MV-4-11 (cell line): ENCODE results near the gene UBE2Z.
"Not testable (repeated sequence)": the region's sequence is repeated elsewhere in the genome, so short reads cannot be mapped to it uniquely, and the experiment has no call there.

Source experiments
- DNase-seq: peaks from one replicate; lab custom pipeline; 2025; lab: John Stamatoyannopoulos, UW

Gene UBE2Z

DNA sequence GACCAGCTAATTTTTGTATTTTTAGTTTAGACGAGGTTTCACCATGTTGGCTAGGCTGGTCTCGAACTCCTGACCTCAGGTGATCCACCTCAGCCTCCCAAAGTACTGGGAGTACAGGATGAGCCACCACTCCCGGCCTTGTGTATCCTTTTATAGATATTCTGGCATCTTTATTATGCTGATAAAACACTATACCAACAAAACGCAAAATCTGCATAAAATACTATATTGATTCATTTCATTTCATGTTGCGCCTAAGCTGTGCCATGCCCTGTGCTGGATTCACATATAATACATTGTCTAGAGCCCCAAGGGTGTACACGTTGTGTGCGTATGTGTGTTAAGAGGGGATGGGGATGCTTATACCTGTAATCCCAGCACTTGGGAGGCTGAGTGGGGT lies 3.8 kb upstream of the UBE2Z start:
- no peak for DNase-seq

DNA sequence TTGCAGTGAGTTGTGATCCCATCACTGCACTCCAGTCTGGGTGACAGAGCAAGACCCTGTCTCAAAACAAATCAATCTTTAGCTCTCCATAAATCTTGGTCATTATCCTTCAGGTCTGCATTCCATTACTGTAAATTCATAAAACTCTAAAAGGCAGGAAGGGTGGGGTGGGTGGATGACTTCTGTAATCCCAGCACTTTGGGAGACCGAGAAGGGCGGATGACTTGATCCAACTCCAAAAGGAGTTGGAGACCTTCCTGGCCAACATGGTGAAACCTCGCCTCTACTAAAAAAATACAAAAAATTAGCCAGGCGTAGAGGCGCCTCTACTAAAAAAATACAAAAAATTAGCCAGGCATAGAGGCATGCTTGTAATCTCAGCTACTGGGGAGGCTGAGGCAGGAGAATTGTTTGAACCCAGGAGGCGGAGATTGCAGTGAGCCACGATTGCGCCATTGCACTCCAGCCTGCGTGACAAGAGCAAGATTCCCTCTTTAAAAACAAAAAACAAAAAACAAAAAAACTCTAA lies 2.2 kb upstream of the UBE2Z start:
- no peak for DNase-seq

DNA sequence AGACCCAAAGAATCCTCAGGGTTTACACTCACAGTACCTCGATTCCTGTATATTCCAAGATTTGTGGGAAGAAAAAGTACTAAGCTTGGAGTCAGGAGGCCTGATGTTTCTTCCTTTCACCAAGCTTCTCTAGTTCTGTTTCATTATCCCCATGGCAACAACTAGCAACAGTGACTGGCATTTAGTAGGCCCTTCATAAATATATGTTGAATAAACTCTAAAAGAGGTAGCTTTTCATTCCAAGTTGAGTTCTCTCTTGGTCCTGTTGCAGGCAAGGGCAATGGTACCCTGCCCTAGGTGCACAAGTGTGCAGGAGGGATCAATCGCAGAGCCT lies 527 bp upstream of the UBE2Z start:
- peak; percentile 58 for DNase-seq

DNA sequence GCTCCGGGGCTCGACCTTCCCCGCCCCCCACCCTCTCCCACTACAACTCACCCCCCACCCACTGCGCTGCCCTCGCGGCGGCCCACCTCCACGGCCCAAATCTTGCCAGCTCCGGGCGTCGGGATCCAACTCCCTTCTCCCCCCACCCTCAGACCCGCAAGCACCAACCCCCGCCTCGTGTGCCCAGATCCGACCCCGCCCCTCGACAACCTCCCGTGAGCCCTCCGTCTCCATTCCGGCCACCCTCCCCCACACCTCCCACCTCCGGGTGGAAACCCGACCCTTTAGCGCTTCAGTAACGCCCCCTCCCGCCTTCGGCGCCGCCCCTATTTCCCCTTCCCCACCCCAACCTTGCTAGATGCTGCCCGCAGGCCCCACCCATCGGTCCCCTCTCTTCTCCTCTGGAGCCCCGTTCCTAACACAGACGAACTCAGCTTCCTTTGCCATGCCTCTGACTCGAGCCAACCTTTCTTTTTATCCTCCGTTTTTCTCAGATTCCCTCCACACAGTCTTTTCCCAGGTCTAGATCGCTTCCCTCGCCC lies 717 bp downstream of the UBE2Z start:
- DNase-seq: peak; percentile 61

DNA sequence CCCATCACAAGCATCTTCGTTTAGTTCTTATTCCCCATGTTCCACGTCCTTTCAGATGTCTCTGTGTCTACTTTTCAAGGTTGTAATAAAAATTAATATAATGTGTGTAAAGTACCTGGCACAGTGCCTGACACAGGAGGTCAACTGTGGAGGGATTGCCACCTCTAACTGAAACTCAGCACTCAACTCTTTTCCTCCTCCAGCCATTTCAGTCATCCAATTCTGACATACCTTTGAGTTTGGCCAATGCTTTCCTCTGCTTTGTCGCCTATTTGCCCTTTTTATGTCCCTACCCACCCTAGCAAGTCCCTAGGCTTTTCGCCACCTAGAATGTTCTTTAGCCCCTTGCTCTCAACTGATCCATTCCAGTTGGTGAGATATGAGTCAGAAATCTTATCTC lies 1.6 kb downstream of the UBE2Z start:
- no peak for DNase-seq

DNA sequence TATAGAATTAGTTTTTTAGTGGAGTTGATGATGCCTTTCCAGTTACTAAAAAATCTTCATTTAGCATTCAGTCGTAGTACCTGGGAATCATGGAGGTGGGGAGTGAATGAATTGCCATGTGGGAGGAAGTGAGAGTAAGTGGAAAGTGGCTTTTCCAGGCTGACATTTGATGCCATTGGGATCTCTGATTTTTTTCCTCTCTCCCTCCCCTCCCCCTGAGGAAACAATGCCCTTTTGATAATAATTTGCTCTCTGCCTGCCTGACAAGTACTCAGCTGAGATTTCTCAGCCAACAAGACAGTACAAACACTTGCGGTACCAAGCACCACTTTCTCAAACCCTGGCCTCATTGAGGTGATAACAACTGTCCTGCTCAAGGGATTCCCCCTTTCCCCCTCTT lies 2.2 kb downstream of the UBE2Z start:
- DNase-seq: no peak

DNA sequence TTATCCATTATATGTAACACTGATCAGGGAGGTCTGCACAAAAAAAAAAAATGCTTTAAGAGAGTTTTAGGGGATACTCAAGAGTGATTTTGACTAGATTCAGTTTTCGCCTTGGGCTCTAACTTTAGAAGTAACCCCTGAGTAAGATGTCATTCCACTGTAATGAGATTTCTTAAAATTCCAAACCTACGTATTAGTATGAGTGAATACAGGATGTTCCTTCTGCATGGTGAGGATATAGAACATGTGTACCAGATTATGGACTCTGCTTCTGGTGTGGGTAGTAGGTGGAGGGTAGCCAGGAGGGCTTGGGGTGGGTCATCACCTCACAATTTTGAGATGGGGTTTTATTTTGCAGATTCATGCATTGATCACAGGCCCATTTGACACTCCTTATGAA lies 4.3 kb downstream of the UBE2Z start:
- no peak for DNase-seq

DNA sequence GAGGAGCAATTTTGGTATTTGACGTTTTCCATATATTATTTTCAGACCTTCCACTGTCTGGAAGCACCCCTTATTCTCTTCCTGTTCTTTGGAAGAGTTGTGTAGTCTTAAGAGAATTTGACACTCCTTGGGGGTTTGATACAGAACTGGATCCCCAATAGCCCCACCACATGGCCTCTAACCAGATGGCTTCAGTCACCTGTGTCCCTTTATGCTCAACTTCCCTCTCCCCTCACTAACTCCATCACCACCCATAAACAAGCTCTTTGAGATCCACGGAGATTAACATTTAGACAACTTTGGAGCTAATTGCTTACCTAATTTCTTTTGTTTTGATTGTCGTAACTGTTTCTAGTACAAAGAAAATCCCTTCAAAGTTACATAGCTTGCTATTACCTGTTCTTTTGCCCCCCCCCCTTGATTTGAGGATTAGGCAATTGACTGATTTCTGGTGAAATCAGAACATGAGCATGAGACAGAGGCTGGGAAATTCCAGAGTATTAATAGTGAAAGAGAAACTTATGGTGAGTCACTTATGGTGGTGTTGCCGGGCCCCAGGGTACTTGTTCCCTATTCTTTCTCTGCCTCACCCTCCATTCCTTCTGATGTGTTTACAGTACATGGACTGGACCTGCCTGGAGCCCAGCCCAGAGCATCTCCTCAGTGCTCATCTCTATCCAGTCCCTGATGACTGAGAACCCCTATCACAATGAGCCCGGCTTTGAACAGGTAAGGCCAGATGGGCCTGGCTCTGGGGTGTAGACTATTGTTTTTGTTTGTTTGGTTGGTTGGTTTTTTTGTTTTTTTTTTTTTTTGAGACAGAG lies 7.5 kb downstream of the UBE2Z start:
- DNase-seq: peak; percentile 81

DNA sequence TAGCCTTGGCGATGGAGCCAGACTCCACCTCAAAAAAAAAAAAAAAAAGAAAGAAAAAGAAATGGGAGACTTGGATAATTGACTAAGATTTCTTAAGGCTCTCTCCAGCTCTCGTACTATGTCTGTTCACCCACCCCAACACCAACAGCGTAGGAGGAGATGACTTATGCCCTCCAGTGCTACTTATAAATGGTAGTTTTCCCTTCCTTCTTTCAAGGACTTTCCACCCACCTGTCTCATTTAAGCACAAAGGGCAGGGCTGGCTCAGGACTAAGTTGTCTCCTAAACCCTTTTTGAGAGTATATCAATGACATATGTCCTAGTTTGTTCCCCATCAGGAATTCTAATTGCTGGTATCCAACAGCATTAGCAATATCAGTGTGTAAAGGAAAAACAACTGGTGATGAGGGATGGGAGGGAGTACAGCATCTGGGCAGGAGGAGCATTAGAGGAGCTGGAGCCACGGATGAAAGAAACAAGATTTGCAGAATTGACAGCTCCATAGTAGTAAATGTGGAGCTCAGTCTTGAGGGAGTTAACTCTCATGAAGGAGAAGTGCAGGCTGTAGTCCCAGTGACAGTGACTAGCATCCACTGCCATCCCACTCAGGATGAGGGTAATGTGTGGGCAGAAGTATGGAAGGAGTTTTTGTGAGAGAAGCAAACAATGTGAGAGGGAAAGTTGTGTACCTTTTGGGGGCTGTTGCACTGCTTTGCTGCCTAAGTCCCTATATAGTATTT lies 17.2 kb downstream of the UBE2Z start:
- no peak for DNase-seq

DNA sequence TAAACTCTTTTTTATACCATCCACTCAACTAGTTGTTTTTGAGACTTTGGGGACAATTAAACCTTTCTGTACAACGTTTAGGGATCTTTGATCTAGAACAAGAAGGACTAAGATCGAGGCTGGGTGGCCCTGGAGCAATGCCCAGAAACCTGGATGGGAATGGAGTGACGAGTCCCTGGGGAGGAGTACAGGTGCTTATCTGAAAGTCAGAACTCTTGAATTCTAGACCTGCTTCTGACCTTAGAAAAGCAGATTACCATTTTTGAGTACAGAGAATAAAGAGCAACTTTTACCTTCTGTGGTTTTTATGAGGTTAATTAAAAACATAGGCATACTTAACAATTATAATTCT lies 17.8 kb downstream of the UBE2Z start:
- DNase-seq: no peak

DNA sequence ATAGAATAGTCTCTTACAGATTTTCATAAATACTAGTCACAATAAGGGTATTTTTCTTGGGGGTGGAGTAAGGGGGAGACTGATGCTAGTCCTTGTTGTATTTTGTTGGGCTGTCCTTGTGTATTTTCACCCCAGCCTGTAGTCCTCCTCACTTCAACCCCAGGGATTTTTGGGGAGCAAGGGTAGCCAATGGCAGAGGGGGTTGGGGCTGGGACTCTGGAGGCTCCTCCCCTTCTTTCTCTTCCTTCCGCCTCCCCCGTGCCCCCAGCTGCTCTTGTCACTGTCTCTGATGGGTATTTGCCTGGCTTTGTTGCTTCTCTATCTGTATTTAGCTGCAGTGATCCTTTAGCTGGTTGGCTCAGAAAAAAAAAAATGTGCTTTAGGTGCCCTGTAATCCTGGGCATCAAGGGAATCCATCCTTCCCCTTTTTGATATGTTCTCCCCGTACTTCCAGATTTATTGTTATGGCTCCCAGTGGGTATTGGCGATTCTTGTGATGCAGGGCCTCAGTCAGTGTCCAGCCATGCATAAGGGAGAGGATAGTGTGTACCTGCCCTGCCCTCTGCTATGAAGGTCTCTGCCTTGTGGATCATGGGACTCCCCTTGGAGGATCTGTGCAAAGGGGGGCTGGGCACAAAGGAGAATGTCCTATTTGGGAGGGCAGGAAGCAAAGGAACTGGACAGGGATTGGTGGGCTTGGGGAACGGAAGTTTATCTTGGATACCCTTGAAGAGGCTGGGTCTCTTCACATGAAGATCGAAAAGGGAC lies 20.0 kb downstream of the UBE2Z start:
- DNase-seq: no peak

DNA sequence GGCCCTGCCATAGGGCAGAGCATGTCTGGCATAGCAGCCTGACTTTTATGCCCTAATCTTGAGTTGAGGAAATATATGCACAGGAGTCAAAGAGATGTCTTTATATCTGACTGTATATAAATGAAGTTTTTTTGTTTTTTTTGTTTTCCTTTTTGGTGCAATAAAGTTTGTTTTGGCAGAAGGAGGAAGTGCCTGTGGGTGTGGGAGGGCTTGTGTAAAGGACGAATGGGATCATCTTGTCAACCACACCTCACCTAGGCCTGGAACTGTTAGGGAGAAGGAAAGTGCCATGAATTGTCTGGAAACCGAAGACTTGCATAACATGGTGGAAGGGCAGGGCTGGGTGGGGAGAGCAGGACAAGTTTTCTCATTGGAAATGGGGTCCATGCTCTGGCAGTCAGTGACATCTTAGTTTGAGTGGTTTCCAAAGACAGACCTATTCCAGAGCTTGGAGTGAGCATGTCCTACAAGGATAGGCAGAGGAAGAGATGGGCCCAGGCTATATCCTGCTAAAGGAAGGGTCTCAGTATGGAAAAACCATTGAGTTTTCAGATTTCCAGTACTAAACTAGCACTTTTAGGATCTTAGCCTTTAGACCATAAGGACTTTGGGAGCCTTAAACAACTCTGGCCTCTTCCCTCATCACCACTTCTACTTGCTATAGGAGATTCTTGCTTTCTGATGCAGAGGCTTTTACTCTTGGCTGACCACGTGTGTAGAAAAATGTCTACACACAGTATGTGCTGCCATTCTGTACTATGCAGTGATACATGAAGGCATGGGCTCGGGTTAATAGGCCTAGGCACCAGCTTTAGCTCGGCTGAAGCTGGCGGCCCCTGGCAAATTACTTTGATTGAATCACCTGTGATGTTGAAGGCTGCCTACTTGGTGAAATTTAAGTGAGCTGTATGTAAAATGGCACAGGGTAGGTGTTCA lies 20.9 kb downstream of the UBE2Z start:
- DNase-seq: no peak

DNA sequence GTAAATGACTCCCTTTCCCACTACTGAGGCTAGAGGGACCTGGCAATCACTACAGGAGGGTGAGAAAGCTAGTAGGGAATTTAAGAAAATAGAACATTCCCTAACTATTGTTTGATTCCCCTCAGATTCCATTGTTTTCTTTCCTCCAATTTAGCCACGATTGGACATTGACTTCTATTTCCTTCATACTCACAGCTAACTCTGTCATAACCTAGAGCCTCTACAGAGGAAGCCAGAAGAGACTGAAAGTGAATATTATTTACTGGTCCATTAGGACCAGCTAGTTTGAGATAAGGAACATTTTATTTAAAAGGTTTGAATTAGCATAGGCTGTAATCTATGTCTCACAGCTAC lies 21.6 kb downstream of the UBE2Z start:
- no peak for DNase-seq

DNA sequence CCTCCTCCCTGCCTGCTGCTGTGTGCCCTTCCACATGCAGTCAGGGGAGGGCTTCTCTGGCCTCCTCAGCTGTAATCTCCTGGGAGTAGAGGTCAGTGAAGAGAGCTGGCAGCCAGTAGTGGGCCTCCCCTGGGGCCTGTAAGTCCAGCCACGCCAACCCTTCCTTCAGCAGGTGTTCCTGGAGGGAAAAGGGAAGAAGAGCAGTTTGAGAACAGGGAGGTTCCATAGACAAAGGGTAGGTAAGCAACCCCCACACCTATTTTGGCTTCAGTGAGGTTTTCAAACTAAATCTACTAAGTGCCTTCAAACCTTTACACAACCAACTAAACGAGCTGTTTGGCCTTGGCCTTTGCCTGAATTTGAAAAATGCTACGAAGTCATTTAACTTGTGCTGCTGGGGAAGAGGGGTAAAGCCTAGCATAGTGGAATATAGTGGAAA lies 22.2 kb downstream of the UBE2Z start:
- DNase-seq: no peak

DNA sequence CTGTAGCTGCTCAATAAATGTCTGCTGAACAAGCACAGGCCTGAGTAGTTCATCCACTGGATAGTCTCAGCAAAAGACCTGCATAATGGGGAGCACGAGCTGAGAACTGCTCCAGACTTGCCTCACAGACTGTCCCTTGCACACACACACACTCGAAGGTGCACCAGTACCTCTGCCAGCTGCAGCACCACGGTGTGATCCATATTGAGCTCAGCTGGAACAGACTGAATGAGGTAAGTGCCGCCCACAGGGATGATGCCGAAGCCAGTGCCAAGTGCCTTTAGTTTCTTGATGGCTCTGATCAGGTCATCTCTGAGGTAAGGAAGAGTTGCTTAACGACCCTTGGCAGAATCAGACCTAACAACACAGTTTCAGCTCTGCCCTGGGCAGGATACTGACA lies 24.8 kb downstream of the UBE2Z start:
- DNase-seq: no peak

DNA sequence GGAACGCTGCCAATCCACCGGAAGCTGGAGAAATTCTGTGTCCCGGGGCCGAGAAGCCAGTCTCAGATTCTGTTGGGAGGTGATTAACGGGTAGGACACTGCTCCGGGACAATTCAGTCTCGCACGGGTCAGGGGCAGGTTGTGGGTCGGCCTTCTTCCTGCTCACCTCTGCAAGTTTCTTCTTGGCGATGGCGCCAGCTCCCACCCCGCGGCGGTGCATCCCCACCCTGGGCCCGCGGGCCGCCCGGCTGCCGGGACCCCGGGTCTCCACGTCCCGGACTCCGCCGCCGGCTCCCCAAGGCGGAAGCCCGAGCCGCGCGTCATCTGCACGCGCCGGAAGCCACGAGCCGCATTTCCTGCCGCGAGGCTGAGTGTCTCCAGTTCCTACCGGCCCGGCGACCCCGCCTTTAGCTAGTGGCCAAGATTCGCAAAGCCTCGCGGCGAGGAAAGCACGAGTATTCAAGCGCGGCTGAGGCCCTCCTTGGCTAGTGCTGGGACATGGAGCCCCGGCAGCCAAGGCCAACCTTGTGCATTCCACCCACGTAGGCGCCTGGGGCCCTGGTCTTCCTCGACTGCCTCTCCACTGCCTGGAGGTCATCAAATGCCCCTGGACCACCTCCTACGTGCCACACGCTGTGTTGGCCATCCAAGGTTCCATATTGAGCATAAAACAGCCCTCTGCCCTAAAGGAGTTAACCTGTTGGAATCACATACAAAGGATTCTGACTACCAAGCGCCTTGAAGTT lies 36.5 kb downstream of the UBE2Z start, which contains the start of gene SNF8:
Gene SNF8 (minus strand): TSS at position 328 of the 746 bp plus-strand sequence. CDS start 108 bp downstream, at position 220.
- DNase-seq: peak; percentile 84

DNA sequence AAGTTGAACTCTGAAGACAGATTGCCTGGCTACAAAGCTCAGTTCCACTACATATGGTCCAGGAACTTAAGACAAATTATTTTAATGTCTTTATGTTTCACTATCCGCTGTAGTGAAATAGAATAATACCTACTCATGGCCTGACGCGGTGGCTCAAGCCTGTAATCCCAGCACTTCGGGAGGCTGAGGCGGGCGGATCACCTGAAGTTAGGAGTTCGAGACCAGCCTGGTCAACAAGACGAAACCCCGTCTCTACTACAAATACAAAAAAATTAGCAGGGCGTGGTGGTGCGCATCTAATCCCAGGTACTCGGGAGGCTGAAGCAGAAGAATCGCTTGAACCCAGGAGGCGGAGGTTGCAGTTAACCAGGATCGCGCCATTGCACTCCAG lies 37.0 kb downstream of the UBE2Z start:
- DNase-seq: not testable (repeated sequence)

DNA sequence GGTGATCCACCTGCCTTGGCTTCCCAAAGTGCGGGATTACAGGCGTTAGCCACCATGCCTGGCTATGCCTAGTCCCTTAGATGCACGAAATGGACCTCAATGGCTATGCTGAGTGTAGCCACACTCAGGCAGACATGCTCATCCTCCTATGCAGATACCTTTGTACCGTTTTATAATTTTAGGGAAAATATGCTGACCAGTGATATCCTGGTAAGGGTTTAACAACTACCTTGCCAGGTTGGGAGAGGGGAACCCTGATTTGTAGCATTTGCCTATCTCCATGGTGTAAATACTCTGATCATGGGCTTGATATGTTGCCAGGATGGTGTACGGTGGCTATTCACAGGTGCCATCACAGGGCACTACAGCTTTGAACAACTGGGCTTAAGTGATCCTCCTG lies 43.4 kb downstream of the UBE2Z start:
- DNase-seq: no peak

DNA sequence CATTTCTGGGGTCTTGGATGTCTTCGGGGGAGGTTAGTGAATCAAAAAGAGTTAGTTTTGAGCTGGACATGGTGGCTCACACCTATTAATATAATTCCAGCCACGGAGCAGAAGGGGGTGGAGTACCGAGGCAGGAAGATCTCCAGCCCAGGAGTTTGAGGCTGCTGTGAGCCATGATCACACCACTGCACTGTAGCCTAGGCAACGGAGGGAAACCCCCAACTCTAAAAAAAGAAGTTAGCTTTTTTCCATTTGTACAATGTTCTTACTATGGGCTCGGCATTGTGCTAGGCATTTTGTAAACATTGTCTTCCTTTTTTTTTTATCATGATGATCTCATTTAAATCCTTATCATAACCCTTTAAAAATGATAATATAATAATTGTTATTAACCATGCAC lies 44.7 kb downstream of the UBE2Z start:
- no peak for DNase-seq

DNA sequence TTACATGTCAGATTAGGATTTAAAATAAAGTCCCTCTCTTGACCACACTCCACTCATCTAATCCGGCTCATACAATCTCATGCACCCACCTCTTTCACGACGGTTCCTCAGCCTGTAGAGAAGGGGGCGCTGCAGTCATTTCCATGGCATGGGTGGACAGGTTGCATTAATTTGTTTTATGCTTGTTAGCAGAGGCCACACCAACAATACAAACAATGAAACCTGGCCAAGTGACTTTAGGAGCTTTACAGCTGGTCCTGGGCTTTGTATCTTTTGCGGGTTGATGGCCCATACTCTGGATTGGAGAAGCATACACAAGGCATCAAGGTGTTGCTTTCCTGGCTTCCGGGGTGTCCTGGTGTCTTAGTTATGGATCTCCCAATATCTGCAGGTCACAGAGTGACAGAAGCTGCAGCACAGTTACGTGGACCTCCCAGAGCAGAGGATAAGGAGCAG lies 46.1 kb downstream of the UBE2Z start:
- DNase-seq: peak; percentile 10
